Stimulated activated CD4-positive, alpha-beta T cell treated with anti-CD3 and anti-CD28 coated beads, Interleukin-4, amount 100 ng/mL, for 4 hours (primary cell): ENCODE measurements around the gene WLS.
"Not testable (repeated sequence)": the region's sequence is repeated elsewhere in the genome, so short reads cannot be mapped to it uniquely, and the experiment has no call there.

Experiments used
- DNase-seq, 2 experiments: peaks; one replicate each; pipeline ENCODE4 v3.0.0-alpha.2; 2020

Gene WLS

GRCh38 chr1:68232289-68233148 lies at the start of gene WLS:
Gene WLS (minus strand): TSS chr1:68232523. CDS start chr1:68232299, 224 bp downstream.
- no peak for DNase-seq

- no peak for DNase-seq
Measured at GRCh38 chr1:68280286-68280685, 48.0 kb upstream of the WLS start.

- DNase-seq = no peak
Measured at GRCh38 chr1:68279846-68280245, 47.5 kb upstream of the WLS start.

- no peak for DNase-seq
Measured at GRCh38 chr1:68278221-68278620, 45.9 kb upstream of the WLS start.

GRCh38 chr1:68276448-68276847 lies 44.1 kb upstream of the WLS start:
- no peak for DNase-seq

- no peak for DNase-seq
Measured at GRCh38 chr1:68273530-68273929, 41.2 kb upstream of the WLS start.

GRCh38 chr1:68271596-68271995 lies 39.3 kb upstream of the WLS start:
- DNase-seq = no peak

- no peak for DNase-seq
Measured at GRCh38 chr1:68270951-68271350, 38.6 kb upstream of the WLS start.

GRCh38 chr1:68269637-68270430 lies 37.5 kb upstream of the WLS start:
- no peak for DNase-seq

GRCh38 chr1:68268896-68269483 lies 36.7 kb upstream of the WLS start:
- no peak for DNase-seq

GRCh38 chr1:68256824-68257223 lies 24.5 kb upstream of the WLS start:
- not testable (repeated sequence) for DNase-seq

GRCh38 chr1:68255301-68255700 lies 23.0 kb upstream of the WLS start:
- no peak for DNase-seq

- no peak for DNase-seq
Measured at GRCh38 chr1:68254667-68255226, 22.4 kb upstream of the WLS start.

- DNase-seq = no peak
Measured at GRCh38 chr1:68237040-68237439, 4.7 kb upstream of the WLS start.

- DNase-seq = no peak
Measured at GRCh38 chr1:68234094-68234493, 1.8 kb upstream of the WLS start.

- DNase-seq = no peak
Measured at GRCh38 chr1:68233202-68233601, 879 bp upstream of the WLS start.

- no peak for DNase-seq
Measured at GRCh38 chr1:68231627-68232288, 565 bp downstream of the WLS start.

- DNase-seq = no peak
Measured at GRCh38 chr1:68230901-68231626, 1.3 kb downstream of the WLS start.

GRCh38 chr1:68230484-68230802 lies 1.9 kb downstream of the WLS start:
- no peak for DNase-seq

- no peak for DNase-seq
Measured at GRCh38 chr1:68229650-68230483, 2.5 kb downstream of the WLS start.

- DNase-seq = no peak
Measured at GRCh38 chr1:68228851-68229250, 3.5 kb downstream of the WLS start.
